ENCODE measurements around the gene C10orf88.

Gene C10orf88

GRCh38 chr10:122953902-122954730, at the start of gene C10orf88:
Gene C10orf88 (minus strand): TSS chr10:122954227. CDS start chr10:122954178, 49 bp downstream.
- TF ChIP-seq CTCF (IDR thresholded peaks at IDR 0.05; ENCODE audit: low read depth, low read length): no peak
- H3K4me3 ChIP-seq (ENCODE audit: low read depth, low read length): peak within 1 kb of the TSS; percentile 88

- TF ChIP-seq CTCF (IDR thresholded peaks at IDR 0.05; ENCODE audit: low read depth, low read length): no peak
- H3K4me3 ChIP-seq (ENCODE audit: low read depth, low read length): no peak overlapping the region
These were observed 47.3 kb upstream of the C10orf88 start for GRCh38 chr10:123001370-123001769.

GRCh38 chr10:123000155-123000554, 46.1 kb upstream of the C10orf88 start:
- no peak for TF ChIP-seq CTCF (IDR thresholded peaks at IDR 0.05; ENCODE audit: low read depth, low read length)
- H3K4me3 ChIP-seq (ENCODE audit: low read depth, low read length): no peak overlapping the region

- H3K4me3 ChIP-seq (ENCODE audit: low read depth, low read length): no peak overlapping the region
- TF ChIP-seq CTCF (IDR thresholded peaks at IDR 0.05; ENCODE audit: low read depth, low read length): no peak
These were observed 45.3 kb upstream of the C10orf88 start for GRCh38 chr10:122999347-122999746.

- no peak overlapping the region for H3K4me3 ChIP-seq (ENCODE audit: low read depth, low read length)
- no peak for TF ChIP-seq CTCF (IDR thresholded peaks at IDR 0.05; ENCODE audit: low read depth, low read length)
These were observed 44.9 kb upstream of the C10orf88 start for GRCh38 chr10:122998934-122999333.

- no peak overlapping the region for H3K4me3 ChIP-seq (ENCODE audit: low read depth, low read length)
- no peak for TF ChIP-seq CTCF (IDR thresholded peaks at IDR 0.05; ENCODE audit: low read depth, low read length)
These were observed 44.4 kb upstream of the C10orf88 start for GRCh38 chr10:122998360-122998917.

GRCh38 chr10:122997864-122998263, 43.8 kb upstream of the C10orf88 start:
- TF ChIP-seq CTCF (IDR thresholded peaks at IDR 0.05; ENCODE audit: low read depth, low read length): no peak
- no peak overlapping the region for H3K4me3 ChIP-seq (ENCODE audit: low read depth, low read length)
